NT2/D1 (cell line): ENCODE data around the gene KCTD15.

Source experiments
- DNase-seq: peaks from one replicate; pipeline ENCODE4 v3.0.0-alpha.2; 2011; ENCODE audit warnings: low read depth, low spot score
- H3K27me3 ChIP-seq: 2 replicates; pipeline ENCODE4 v1.6.0; 2011; ENCODE audit warnings: mild to moderate bottlenecking; ENCODE audit not compliant: insufficient read length, insufficient read depth
- H3K36me3 ChIP-seq: 2 replicates; pipeline ENCODE4 v1.6.1; 2011; ENCODE audit warnings: mild to moderate bottlenecking, low read length, mixed read lengths; ENCODE audit not compliant: insufficient read depth, insufficient read length
- H3K4me1 ChIP-seq: 2 replicates; pipeline ENCODE4 v1.5.1; 2011; ENCODE audit not compliant: insufficient read depth, insufficient read length
- H3K4me3 ChIP-seq: 2 replicates; pipeline ENCODE4 v1.5.1; 2011; ENCODE audit warnings: low read depth; ENCODE audit not compliant: insufficient read length
- H3K9ac ChIP-seq: 2 replicates; pipeline ENCODE4 v1.6.0; 2011; ENCODE audit warnings: low read depth; ENCODE audit not compliant: insufficient read length
- H3K9me3 ChIP-seq: 2 replicates; pipeline ENCODE4 v1.5.1; 2011; ENCODE audit warnings: mild to moderate bottlenecking, low read length; ENCODE audit not compliant: insufficient read depth
- SUZ12 ChIP-seq: IDR thresholded peaks from 2 replicates; pipeline ENCODE4 v1.6.1; 2011; ENCODE audit not compliant: insufficient read length, insufficient read depth; ENCODE audit errors: extremely low read depth
- YY1 ChIP-seq: IDR thresholded peaks from 2 replicates; pipeline ENCODE4 v1.6.1; 2011; ENCODE audit not compliant: insufficient read length, insufficient read depth
- ZNF274 ChIP-seq: IDR thresholded peaks from 2 replicates; pipeline ENCODE4 v1.6.1; 2011; ENCODE audit warnings: mild to moderate bottlenecking, low read depth, low read length

Gene KCTD15

DNA sequence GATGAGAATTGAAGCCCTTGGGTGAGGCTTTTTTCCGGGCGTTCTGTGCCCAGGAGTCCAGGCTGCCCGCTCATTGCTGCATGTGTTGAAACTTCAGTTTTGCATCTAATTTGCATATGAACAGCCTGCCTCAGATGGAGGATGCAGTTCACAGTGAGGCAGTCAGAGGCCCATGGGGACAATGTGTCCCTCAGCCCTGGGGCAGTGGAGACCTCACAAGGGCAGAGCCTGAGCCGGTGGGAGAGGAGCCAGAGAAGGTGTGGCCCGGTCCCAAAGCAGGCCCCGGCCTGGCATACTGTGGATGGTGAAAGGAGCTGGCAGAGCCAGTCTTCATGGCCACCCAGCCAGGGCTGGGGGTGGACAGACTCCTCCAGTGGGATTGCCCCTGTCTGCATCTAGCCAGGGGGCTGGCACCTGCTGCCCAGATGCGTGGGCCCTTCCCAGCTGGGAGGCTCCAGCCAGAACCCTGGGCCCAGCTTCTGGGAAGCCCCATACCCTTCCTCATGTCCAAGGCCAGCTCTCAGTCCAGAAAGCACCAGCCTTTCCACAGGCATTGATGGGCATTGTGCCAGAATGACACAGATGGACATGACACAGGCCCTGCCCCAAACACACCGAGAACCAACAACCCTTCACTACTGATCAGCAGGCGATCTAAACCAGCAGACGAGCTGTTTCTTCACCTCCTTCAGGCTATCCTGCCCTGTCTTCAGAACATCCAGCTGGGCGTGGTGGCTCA lies 32.9 kb upstream of the KCTD15 start:
- DNase-seq: no peak
- Histone ChIP-seq H3K27me3 (no peaks in the 10 kb centered on the region), H3K36me3 (no peaks in the 10 kb centered on the region), H3K9ac (no peak overlapping the region), H3K9me3 (no peaks in the 10 kb centered on the region), H3K4me1 (peaks cover 8% of the 10 kb centered on the region), H3K4me3 (no peak overlapping the region)
- TF ChIP-seq ZNF274 (no peak), SUZ12 (no peak), YY1 (no peak)

DNA sequence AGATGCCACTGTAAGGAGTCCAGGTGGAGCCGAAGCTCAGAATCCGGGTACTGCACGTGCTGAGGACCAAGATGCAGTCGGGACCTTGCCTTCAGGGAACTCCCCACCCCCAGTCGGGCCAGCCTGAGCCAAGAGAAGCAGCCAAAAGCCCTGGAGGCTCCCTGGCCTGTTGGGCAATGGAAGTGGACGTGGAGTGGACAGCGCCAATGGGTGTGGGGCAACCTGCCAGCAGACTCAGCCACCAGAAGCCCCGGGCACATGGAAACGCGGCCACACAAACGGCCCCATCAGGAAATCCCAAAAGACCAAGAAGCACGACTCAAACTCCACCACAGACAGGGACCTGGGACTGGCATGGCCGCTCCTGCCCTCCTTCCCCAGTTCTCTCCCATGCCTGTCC lies 30.0 kb upstream of the KCTD15 start:
- Histone ChIP-seq H3K36me3 (no peaks in the 10 kb centered on the region), H3K9ac (no peak overlapping the region), H3K4me1 (peaks cover 8% of the 10 kb centered on the region), H3K27me3 (peaks cover 14% of the 10 kb centered on the region), H3K9me3 (no peaks in the 10 kb centered on the region), H3K4me3 (no peak overlapping the region)
- no peak for DNase-seq
- no peak for TF ChIP-seq ZNF274

DNA sequence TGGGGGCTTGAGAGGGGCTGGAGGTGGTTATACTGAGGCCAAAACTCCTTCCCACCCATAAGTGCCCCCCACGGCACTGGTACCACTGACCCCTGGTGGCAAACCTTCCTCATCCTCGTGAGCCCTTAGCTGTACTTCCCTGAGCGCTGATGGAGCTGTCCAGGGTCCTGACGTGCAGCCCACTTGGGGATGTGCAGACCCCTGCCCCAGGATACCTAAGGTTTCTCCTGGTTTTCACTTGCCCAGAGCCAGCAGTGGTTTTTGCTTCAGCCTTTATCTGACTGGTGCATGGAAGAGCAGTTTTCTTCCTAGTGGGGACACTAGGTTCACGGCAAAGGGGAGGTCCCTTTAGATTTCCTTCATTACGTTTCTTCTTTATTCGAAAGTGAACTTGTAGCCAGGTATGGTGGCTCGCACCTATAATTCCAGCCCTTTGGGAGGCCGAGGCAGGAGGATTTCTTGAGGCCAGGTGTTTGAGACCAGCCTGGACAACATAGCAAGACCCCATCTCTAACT lies 28.7 kb upstream of the KCTD15 start:
- H3K9ac ChIP-seq: no peak overlapping the region
- peaks cover 8% of the 10 kb centered on the region for H3K4me1 ChIP-seq
- peaks cover 14% of the 10 kb centered on the region for H3K27me3 ChIP-seq
- H3K9me3 ChIP-seq: no peaks in the 10 kb centered on the region
- no peak overlapping the region for H3K4me3 ChIP-seq
- peak; percentile 47 for DNase-seq
- TF ChIP-seq YY1 (no peak), ZNF274 (no peak), SUZ12 (no peak)
- no peaks in the 10 kb centered on the region for H3K36me3 ChIP-seq

DNA sequence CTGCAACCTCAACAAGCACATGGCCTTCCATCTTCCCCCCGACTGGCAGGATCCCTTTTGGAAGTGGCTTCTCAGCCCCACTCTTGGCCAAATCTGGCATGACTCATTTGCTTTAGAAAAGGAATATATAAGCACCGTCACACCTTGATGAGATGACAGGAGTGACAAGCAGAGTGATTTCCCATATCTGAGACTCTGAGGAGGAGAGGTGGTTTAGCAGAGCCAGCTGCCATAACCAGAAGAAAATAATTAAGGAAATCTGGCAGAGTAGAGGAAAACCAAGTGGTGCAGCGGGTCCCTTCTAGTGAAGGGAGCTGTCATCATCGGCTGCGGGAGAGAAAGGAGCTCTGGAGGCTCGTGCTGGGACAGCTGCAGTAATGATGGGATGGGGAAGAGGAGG lies 27.5 kb upstream of the KCTD15 start:
- H3K4me3 ChIP-seq: no peak overlapping the region
- DNase-seq: no peak
- no peaks in the 10 kb centered on the region for H3K4me1 ChIP-seq
- H3K9ac ChIP-seq: no peak overlapping the region
- H3K9me3 ChIP-seq: no peaks in the 10 kb centered on the region
- TF ChIP-seq YY1 (no peak), ZNF274 (no peak), SUZ12 (no peak)
- peaks cover 14% of the 10 kb centered on the region for H3K27me3 ChIP-seq
- no peaks in the 10 kb centered on the region for H3K36me3 ChIP-seq

DNA sequence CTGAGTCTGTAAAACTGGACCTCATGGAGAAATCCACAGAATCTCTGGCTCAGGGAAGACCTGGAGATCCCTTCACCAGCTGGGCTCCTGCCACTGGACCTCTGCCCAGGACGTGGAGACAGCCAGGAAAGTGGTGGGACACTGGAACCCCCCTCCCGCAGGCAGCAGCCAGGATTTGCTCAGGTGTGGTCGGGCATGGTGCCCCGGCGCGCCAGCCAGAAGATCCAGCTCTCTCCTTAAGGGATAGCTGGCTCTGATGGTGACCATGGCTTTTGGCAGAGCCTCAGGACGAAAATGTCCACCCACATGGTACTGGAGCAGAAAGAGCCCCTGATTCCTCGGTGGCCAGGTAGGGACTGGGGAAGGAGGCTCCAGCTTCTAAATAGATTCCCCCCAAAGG lies 26.6 kb upstream of the KCTD15 start:
- Histone ChIP-seq H3K36me3 (no peaks in the 10 kb centered on the region), H3K9me3 (no peaks in the 10 kb centered on the region), H3K9ac (no peak overlapping the region), H3K4me1 (no peaks in the 10 kb centered on the region), H3K4me3 (no peak overlapping the region), H3K27me3 (peaks cover 14% of the 10 kb centered on the region)
- no peak for DNase-seq
- TF ChIP-seq ZNF274: no peak
- TF ChIP-seq SUZ12: no peak
- no peak for TF ChIP-seq YY1

DNA sequence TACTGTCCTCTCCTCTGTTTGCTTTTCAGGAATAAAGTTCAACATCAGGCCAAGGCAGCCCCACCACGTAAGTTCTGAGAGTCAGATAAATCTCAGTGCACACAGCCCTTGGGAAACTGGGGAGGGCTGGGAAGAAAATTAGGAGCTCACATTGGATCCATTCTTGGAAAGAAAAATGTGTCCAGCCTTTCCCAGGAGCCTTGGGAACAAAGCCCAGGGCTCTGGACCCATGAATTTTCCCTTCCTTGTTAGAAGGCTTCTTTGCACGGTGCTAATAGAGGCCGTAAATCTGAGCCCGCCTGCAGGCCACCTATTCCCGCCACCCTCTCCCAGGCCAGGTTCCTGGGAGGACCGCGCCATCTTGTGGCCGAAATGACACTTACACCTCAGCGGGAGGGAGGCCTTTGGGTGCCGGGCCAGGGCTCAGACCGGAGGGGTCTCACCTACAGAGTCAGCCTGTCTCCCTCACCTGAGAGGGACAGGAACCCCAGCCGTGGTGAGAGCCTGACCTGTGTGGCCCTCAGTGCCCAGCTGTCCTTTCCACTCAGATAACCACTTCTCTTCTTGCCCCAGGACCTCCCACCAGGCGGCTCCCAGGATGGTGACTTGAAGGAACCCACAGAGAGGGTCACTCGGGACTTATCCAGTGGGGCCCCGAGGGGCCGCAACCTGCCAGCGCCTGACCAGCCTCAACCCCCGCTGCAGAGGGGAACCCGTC lies 25.1 kb upstream of the KCTD15 start:
- H3K9me3 ChIP-seq: 0 out of 2 replicates have a peak, but pooled peaks cover under 1% of the 10 kb centered on the region
- no peak overlapping the region for H3K9ac ChIP-seq
- no peaks in the 10 kb centered on the region for H3K4me1 ChIP-seq
- DNase-seq: no peak
- H3K4me3 ChIP-seq: no peak overlapping the region
- H3K27me3 ChIP-seq: peaks cover 14% of the 10 kb centered on the region
- no peak for TF ChIP-seq YY1
- TF ChIP-seq ZNF274: no peak
- TF ChIP-seq SUZ12: no peak
- no peaks in the 10 kb centered on the region for H3K36me3 ChIP-seq

DNA sequence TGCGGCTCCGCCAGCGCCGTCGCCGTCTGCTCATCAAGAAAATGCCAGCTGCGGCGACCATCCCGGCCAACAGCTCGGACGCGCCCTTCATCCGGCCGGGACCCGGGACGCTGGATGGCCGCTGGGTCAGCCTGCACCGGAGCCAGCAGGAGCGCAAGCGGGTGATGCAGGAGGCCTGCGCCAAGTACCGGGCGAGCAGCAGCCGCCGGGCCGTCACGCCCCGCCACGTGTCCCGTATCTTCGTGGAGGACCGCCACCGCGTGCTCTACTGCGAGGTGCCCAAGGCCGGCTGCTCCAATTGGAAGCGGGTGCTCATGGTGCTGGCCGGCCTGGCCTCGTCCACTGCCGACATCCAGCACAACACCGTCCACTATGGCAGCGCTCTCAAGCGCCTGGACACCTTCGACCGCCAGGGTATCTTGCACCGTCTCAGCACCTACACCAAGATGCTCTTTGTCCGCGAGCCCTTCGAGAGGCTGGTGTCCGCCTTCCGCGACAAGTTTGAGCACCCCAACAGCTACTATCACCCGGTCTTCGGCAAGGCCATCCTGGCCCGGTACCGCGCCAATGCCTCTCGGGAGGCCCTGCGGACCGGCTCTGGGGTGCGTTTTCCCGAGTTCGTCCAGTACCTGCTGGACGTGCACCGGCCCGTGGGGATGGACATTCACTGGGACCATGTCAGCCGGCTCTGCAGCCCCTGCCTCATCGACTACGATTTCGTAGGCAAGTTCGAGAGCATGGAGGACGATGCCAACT lies 24.4 kb upstream of the KCTD15 start:
- Histone ChIP-seq H3K4me3 (no peak overlapping the region), H3K27me3 (peaks cover 14% of the 10 kb centered on the region), H3K4me1 (no peaks in the 10 kb centered on the region), H3K9ac (no peak overlapping the region), H3K9me3 (peaks cover 8% of the 10 kb centered on the region; the same call in 1 of the 2 replicates), H3K36me3 (no peaks in the 10 kb centered on the region)
- TF ChIP-seq YY1 (no peak), ZNF274 (no peak), SUZ12 (no peak)
- DNase-seq: no peak
